GM12878 (cell line): ENCODE data around the gene UBA6. TPM values are rescaled to one million over a fixed set of nuclear protein-coding genes. Genes with fewer than 3 reads are reported as not detected.
A peak's percentile ranks its signal among the peaks of the same experiment; 100 is the strongest.
"Not testable (repeated sequence)": the region's sequence is repeated elsewhere in the genome, so short reads cannot be mapped to it uniquely, and the experiment has no call there.

Experiments used
- ATAC-seq: fragments of 200-7000 bp; cut with Tn5 transposase; 3 replicates; pipeline ENCODE4 v1.9.1; 2020; ENCODE audit warnings: mild to moderate bottlenecking, moderate library complexity
- BruUV-seq: library from RNA; stranded (reverse); fragments of 400-500 nt; replicated peaks from 2 replicates; lab custom pipeline; 2021; lab: Mats Ljungman, UMichigan
- CTCF ChIA-PET: fragments of 300-600 bp; sonication (Branson Sonifier 250); formaldehyde crosslinking; extraction: SDS; loops from one replicate; lab custom pipeline; 2021; ENCODE audit warnings: inconsistent platforms; lab: Yijun Ruan, JAX
- POLR2A ChIA-PET: fragments of 350-600 bp; formaldehyde crosslinking; extraction: SDS; loops from one replicate; lab custom pipeline; 2021; ENCODE audit warnings: inconsistent platforms; lab: Charles Lee
- RAD21 ChIA-PET: fragments of 300-600 bp; sonication (Branson Sonifier 250); formaldehyde crosslinking; loops from one replicate; lab custom pipeline; 2023; ENCODE audit warnings: antibody characterized with exemption; ENCODE audit not compliant: unreplicated experiment; lab: Charles Lee
- SMC1A ChIA-PET: fragments of 300-600 bp; sonication (Branson Sonifier 250); formaldehyde crosslinking; loops from one replicate; lab custom pipeline; 2023; ENCODE audit not compliant: unreplicated experiment, uncharacterized antibody; lab: Charles Lee
- DNase-seq: peaks from one replicate; pipeline ENCODE4 v3.0.0-alpha.2; 2011; ENCODE audit warnings: low read depth, low spot score
- FAIRE-seq: peaks from 3 replicates; lab custom pipeline; 2011; peaks lifted over from hg19 to GRCh38; lab: Jason Lieb, UNC
- H2AFZ ChIP-seq: 2 replicates; pipeline ENCODE4 v1.6.0; 2011; ENCODE audit warnings: low read depth, low read length, control low read depth; ENCODE audit not compliant: control insufficient read depth
- H3K27ac ChIP-seq: 2 replicates; pipeline ENCODE4 v1.5.1; 2011; ENCODE audit warnings: control low read depth; ENCODE audit not compliant: control insufficient read depth, insufficient read depth
- H3K27me3 ChIP-seq, 2 experiments: replicated peaks in 1 of 2; 2 replicates each; pipeline versions ENCODE4 v1.6.0 to v1.6.1; 2011; ENCODE audit warnings: low read length in 1 of 2; ENCODE audit not compliant: control insufficient read depth in 2 of 2, insufficient read depth in 2 of 2
- H3K36me3 ChIP-seq, 2 experiments: 2 replicates each; pipeline ENCODE4 v1.5.1; 2011; ENCODE audit warnings: low read length in 1 of 2; ENCODE audit not compliant: control insufficient read depth in 2 of 2, insufficient read depth in 2 of 2
- H3K4me1 ChIP-seq: 2 replicates; pipeline ENCODE4 v1.6.1; 2011; ENCODE audit warnings: mild to moderate bottlenecking, low read length, moderate library complexity, mixed read lengths; ENCODE audit not compliant: control insufficient read depth, insufficient read depth
- H3K4me2 ChIP-seq: 2 replicates; pipeline ENCODE4 v1.6.0; 2011; ENCODE audit warnings: control low read depth; ENCODE audit not compliant: control insufficient read depth, insufficient read depth
- H3K4me3 ChIP-seq: fragments of 200-600 bp; sonication (generic); 2 replicates; pipeline ENCODE4 v1.5.1; 2016
- H3K79me2 ChIP-seq: 2 replicates; pipeline ENCODE4 v1.6.0; 2011; ENCODE audit warnings: low read length; ENCODE audit not compliant: control insufficient read depth, insufficient read depth
- H3K9ac ChIP-seq: 2 replicates; pipeline ENCODE4 v1.8.0; 2011; ENCODE audit warnings: low read length, control low read depth, mixed read lengths; ENCODE audit not compliant: control insufficient read depth, insufficient read depth
- H3K9me3 ChIP-seq: replicated peaks from 3 replicates; pipeline ENCODE4 v1.5.1; 2011; ENCODE audit warnings: mild to moderate bottlenecking, low read length; ENCODE audit not compliant: control insufficient read depth, insufficient read depth
- H4K20me1 ChIP-seq: 2 replicates; pipeline ENCODE4 v1.6.0; 2011; ENCODE audit not compliant: control insufficient read depth, insufficient read depth
- ATF7 ChIP-seq: fragments of 450-650 bp; IDR thresholded peaks from 2 replicates; pipeline ENCODE4 v1.6.1; 2016; ENCODE audit warnings: low read depth, mild to moderate bottlenecking
- BACH1 ChIP-seq: fragments of 450-650 bp; IDR thresholded peaks from 2 replicates; pipeline ENCODE4 v1.6.1; 2017; ENCODE audit warnings: mild to moderate bottlenecking, borderline replicate concordance
- CBX5 ChIP-seq: sonication (generic); IDR thresholded peaks from 2 replicates; pipeline ENCODE4 v1.6.1; 2016; ENCODE audit warnings: low read depth, moderate library complexity, mild to moderate bottlenecking, inconsistent platforms
- EGR1 ChIP-seq, 2 experiments: IDR thresholded peaks; 1 replicate in 1 of 2; 2 replicates in 1 of 2; pipeline ENCODE4 v1.6.1; 2011 to 2012; ENCODE audit warnings: low read depth in 2 of 2, low read length in 2 of 2, borderline replicate concordance in 1 of 2, mild to moderate bottlenecking in 1 of 2, moderate library complexity in 1 of 2
- WGBS: methylation state at CpG from one replicate; pipeline ENCODE4 v1.1.6; 2016; ENCODE audit warnings: low lambda C conversion rate; ENCODE audit not compliant: insufficient replicate concordance, insufficient coverage; ENCODE audit errors: missing lambda C conversion rate; 5-methylcytosine and 5-hydroxymethylcytosine counted together
- in situ Hi-C: fragments of 300-500 bp; cut with MboI; formaldehyde crosslinking; loops from 9 replicates; pipeline ENCODE4 v1.14.3; 2018; ENCODE audit warnings: mixed read lengths
- intact Hi-C: fragments of 100-400 bp; cut with micrococcal nuclease; formaldehyde crosslinking; loops from one replicate; pipeline ENCODE4 v1.14.2; 2022; ENCODE audit not compliant: unreplicated experiment
- polyA plus RNA-seq, 11 experiments: library from polyadenylated mRNA; depleted of rRNA in 4 of 11; unstranded in 6 of 11; stranded (reverse) in 5 of 11; fragments of >200 nt; fragmentation: Nextera tagmentation in 4 of 11; fragmentation: Illumina TruSeq in 1 of 11; extraction: Ambion mirVana in 4 of 11; extraction: Trizol in 1 of 11; gene quantifications; 1 replicate in 1 of 11; 2 replicates in 10 of 11; pipeline versions ENCODE4 v1.2.1 to v1.2.3, GENCODE V29; 2011 to 2016; ENCODE audit warnings: inconsistent platforms in 2 of 11, missing spikeins in 2 of 11, low read depth in 1 of 11
- total RNA-seq, 4 experiments: library from RNA; depleted of rRNA in 3 of 4; stranded (reverse); fragments of >200 nt in 3 of 4; fragmentation: Illumina TruSeq in 1 of 4; extraction: Trizol in 1 of 4; gene quantifications; 2 replicates each; pipeline versions ENCODE4 v1.2.1 to v1.2.3, GENCODE V29; 2013 to 2021
- TF ChIP-seq, protein P1 (sequence below), 3 experiments: IDR thresholded peaks in 2 of 3; conservative IDR thresholded peaks in 1 of 3; 2 replicates each; pipeline ENCODE4 v1.5.1; 2011; ENCODE audit warnings: low read depth in 3 of 3, low read length in 3 of 3, mild to moderate bottlenecking in 3 of 3, control low read depth in 2 of 3, moderate library complexity in 2 of 3, inconsistent platforms in 1 of 3, mixed read lengths in 1 of 3; ENCODE audit not compliant: control insufficient read depth in 2 of 3, insufficient read depth in 1 of 3; ENCODE audit errors: extremely low read depth in 1 of 3
- TF ChIP-seq, protein P2 (sequence below): fragments of 450-650 bp; IDR thresholded peaks from 2 replicates; pipeline ENCODE4 v1.6.1; 2016; ENCODE audit warnings: mild to moderate bottlenecking

The UBA6 gene
- total and polyA plus RNA-seq, 10 of the 15 experiments (the other 5 are each of a cell fraction or from before 2014, with no cell fraction given), result 7.9 to 70.6 (median 34.7) TPM

GRCh38 chr4:67736262-67736661, 35.3 kb upstream of the UBA6 start (continued):
- TF ChIP-seq EGR1 (IDR thresholded peaks at IDR 0.05; ENCODE audit: borderline replicate concordance in 1 of 2, low read depth in 2 of 2, low read length in 2 of 2) (no peak), BACH1 (no peak)
- TF ChIP-seq, protein P1, sequence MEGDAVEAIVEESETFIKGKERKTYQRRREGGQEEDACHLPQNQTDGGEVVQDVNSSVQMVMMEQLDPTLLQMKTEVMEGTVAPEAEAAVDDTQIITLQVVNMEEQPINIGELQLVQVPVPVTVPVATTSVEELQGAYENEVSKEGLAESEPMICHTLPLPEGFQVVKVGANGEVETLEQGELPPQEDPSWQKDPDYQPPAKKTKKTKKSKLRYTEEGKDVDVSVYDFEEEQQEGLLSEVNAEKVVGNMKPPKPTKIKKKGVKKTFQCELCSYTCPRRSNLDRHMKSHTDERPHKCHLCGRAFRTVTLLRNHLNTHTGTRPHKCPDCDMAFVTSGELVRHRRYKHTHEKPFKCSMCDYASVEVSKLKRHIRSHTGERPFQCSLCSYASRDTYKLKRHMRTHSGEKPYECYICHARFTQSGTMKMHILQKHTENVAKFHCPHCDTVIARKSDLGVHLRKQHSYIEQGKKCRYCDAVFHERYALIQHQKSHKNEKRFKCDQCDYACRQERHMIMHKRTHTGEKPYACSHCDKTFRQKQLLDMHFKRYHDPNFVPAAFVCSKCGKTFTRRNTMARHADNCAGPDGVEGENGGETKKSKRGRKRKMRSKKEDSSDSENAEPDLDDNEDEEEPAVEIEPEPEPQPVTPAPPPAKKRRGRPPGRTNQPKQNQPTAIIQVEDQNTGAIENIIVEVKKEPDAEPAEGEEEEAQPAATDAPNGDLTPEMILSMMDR (IDR thresholded peaks at IDR 0.05 in 2 of 3, conservative IDR thresholded peaks at IDR 0.05 in 1 of 3; ENCODE audit: control insufficient read depth in 2 of 3, extremely low read depth in 1 of 3, insufficient read depth in 1 of 3, low read depth in 3 of 3, low read length in 3 of 3), result no peak

DNA sequence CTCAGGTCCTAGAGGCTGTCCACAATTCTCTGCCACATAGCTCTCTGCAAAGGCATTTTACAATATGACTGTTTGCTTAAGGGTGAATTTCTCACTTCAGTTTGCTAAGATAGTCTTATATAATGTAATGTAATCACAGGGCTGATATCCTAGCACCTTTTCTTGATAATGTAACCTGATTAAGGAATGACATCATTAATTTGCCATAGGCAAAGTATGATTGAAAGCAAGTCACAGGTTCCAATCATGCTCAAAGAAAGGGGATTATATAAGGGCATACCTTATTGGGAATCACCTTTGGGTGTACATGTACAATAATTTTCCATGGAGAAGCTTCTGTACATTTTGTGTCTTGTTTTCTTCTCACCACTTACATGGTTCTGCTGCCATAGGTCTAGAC, 34.4 kb upstream of the UBA6 start:
- H3K9ac ChIP-seq, result no peak overlapping the region
- no peaks in the 10 kb centered on the region for H3K79me2 ChIP-seq
- FAIRE-seq (no peak), ATAC-seq (no peak), DNase-seq (no peak)
- H3K4me1 ChIP-seq, result no peaks in the 10 kb centered on the region
- H3K36me3 ChIP-seq, result no peaks in the 10 kb centered on the region
- ChIA-PET CTCF (interaction anchor here (5.0 kb wide), 1 partner anchor 11 kb away, joined by 40 read pairs; no protein-coding TSS in a partner anchor), RAD21 (interaction anchor here (1.3 kb wide), 1 partner anchor 11 kb away, joined by 3 read pairs; no protein-coding TSS in a partner anchor), POLR2A (no interaction called here), SMC1A (no interaction called here)
- H3K27me3 ChIP-seq, result no peaks in the 10 kb centered on the region
- no peaks in the 10 kb centered on the region for H3K9me3 ChIP-seq
- no peak overlapping the region for H2AFZ ChIP-seq
- H3K27ac ChIP-seq, result no peak overlapping the region
- intact Hi-C loops (no loop called here), in situ Hi-C loops (no loop called here)
- no peak overlapping the region for H3K4me3 ChIP-seq
- H4K20me1 ChIP-seq, result no peaks in the 10 kb centered on the region
- no peak for TF ChIP-seq CBX5
- TF ChIP-seq, protein P2, sequence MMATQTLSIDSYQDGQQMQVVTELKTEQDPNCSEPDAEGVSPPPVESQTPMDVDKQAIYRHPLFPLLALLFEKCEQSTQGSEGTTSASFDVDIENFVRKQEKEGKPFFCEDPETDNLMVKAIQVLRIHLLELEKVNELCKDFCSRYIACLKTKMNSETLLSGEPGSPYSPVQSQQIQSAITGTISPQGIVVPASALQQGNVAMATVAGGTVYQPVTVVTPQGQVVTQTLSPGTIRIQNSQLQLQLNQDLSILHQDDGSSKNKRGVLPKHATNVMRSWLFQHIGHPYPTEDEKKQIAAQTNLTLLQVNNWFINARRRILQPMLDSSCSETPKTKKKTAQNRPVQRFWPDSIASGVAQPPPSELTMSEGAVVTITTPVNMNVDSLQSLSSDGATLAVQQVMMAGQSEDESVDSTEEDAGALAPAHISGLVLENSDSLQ, result no peak
- TF ChIP-seq ATF7, result 0 out of 2 replicates have a peak, but pooled peaks have one; percentile 21
- no peak overlapping the region for H3K4me2 ChIP-seq
- BruUV-seq, result no TSS peak

DNA sequence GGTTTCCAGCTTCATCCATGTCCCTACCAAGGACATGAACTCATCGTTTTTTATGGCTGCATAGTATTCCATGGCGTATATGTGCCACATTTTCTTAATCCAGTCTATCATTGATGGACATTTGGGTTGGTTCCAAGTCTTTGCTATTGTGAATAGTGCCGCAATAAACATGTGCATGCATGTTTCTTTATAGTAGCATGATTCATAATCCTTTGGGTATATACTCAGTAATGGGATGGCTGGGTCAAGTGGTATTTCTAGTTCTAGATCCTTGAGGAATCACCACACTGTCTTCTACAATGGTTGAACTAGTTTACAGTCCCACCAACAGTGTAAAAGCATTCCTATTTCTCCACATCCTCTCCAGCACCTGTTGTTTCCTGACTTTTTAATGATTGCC, 29.6 kb upstream of the UBA6 start:
- 80% methylated on average over 3 of the region's 3 CpGs for WGBS
- SMC1A ChIA-PET, CTCF ChIA-PET, H3K4me3 ChIP-seq, H3K27ac ChIP-seq, H2AFZ ChIP-seq, in situ Hi-C loops, H3K27me3 ChIP-seq, H4K20me1 ChIP-seq, ATAC-seq, H3K4me2 ChIP-seq, BruUV-seq, H3K4me1 ChIP-seq, FAIRE-seq, RAD21 ChIA-PET, intact Hi-C loops, POLR2A ChIA-PET, H3K36me3 ChIP-seq, H3K9me3 ChIP-seq, H3K79me2 ChIP-seq, DNase-seq, H3K9ac ChIP-seq: not testable (repeated sequence)
